Measurements from ENCODE around the gene SUGP2.

Gene SUGP2

DNA sequence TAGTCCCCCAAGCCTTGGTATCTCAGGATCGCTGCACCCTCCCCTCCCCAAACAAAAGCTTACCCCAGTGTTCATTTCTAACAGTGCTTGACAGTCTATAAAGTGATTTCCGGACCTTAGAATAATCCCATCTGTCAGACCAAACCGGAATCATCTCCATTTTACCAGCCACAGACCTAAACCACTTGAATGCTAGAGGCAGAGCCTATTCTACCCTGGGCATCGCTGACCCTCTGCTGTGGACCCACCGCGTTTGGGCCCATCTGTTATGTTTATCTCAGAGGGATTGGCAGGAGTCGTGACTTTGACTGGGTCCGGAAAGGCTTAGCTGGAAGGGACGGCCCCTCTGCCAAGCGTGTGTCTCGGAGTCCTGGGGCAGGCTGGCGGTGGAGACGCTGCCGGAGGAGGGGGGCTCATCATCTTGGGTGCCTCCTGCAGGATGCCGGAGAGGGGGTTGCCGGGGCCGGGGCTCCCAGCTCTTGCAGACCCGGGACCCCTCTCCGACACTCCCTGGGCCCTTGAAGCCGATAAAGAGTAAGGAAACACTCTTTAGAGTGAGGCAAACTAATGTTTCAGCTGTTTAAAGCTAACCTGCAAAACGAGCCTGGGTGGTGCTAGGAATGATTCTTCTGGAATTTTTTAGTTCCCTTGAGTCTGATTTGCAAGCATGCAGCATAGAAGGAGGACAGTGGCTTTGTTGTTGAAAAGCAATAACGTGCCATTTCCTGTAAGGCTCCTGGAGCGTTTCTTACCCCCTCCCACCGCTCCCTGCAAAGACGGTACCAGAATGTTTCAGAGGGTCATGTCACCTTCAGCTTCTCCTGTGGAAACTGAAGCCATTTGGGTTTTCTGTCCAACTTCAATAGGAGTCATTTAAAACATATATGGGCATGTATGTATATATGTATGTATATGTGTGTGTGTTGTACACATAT lies 31.8 kb upstream of the SUGP2 start:
- H3K4me3 ChIP-seq (ENCODE audit: control insufficient read depth, low read depth, low read length) = peak overlapping the region; percentile 82
- TF ChIP-seq, protein P1, sequence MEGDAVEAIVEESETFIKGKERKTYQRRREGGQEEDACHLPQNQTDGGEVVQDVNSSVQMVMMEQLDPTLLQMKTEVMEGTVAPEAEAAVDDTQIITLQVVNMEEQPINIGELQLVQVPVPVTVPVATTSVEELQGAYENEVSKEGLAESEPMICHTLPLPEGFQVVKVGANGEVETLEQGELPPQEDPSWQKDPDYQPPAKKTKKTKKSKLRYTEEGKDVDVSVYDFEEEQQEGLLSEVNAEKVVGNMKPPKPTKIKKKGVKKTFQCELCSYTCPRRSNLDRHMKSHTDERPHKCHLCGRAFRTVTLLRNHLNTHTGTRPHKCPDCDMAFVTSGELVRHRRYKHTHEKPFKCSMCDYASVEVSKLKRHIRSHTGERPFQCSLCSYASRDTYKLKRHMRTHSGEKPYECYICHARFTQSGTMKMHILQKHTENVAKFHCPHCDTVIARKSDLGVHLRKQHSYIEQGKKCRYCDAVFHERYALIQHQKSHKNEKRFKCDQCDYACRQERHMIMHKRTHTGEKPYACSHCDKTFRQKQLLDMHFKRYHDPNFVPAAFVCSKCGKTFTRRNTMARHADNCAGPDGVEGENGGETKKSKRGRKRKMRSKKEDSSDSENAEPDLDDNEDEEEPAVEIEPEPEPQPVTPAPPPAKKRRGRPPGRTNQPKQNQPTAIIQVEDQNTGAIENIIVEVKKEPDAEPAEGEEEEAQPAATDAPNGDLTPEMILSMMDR (IDR thresholded peaks at IDR 0.05; ENCODE audit: control insufficient read depth, insufficient read depth, low read depth, low read length, missing control alignments) = no peak
- DNase-seq (ENCODE audit: low read depth) = no peak

DNA sequence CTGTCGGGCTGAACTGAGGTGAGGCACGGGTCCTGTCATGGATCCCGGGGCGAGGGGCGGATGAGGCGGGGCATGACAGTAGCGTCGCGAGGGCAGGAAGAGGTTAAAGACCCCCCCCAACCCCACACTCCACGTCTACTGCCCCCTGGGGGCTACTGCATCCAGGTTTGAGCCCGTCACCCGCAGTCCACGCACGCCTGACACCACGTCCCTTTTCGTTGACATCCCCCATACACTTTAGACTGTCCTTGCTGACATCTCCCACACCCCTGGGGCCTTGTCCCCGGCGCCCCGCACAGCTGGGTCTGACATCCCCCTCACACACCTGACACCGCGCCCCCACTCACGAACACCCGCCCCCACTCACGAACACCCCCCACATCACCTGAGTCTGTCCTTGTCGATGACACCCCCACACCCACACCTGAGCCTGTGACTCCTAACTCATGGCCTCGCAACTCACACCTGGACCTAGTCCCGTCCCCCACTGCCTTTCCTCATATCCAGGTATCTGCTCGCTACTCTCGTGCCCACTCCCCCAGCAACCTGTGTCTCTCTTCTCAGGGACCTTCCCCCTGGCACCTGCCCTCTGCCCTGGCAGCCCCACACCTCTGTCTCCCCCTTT lies 30.9 kb upstream of the SUGP2 start:
- DNase-seq (ENCODE audit: low read depth) = no peak
- H3K4me3 ChIP-seq (ENCODE audit: control insufficient read depth, low read depth, low read length) = peak overlapping the region; percentile 82
- TF ChIP-seq, protein P1 (IDR thresholded peaks at IDR 0.05; ENCODE audit: control insufficient read depth, insufficient read depth, low read depth, low read length, missing control alignments) = peak; percentile 25

DNA sequence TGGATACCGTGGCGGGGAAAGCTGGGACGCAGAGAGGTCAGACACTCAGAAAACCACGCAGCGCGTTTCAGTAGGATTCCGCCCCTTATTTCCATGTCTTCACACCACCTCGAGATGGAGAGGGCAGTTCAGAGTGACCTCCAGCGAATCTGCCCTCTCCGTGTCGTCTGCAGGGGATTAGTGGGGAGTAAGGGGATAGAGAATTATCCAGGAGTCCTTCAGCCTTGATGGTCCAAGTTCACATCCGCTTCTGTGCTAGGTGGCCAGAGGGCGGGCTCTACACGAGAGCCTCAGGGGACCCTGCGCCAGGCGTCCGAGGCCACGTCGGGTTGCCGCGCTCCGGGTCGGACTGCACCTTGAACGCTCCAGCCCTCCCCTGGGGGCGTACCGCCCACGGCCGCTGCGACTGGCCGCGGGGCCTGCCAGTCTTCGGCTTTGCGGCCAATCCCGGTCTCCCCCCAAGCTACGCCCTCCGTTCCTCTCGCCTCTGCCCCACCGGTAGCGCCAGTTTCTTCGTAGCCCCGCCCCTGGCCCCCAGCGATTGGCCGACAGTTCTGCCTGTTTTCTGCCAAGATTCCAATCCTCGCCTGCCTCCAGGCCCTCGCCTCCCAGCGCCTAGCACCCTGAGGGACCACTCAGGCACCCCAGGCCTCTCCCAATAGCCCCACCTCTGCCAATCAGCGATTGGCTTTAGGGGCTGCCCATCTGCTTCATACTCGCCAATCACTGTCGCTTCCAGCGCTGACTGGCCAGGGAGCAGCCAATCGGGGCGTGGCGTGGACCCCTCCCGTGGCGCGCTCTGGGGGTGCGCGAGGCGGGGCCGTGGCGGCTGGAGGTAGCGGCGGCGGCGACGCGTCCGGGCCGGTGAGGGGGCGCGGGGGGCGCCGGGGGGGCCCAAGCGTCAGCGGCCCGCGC lies 30.1 kb upstream of the SUGP2 start, which contains the start of gene SLC25A42:
SLC25A42 (plus strand) TSS at position 812 of the 915 bp plus-strand sequence. CDS start 32,131 bp downstream, outside the sequence.
- H3K4me3 ChIP-seq (ENCODE audit: control insufficient read depth, low read depth, low read length) = peak within 1 kb of the TSS; percentile 82
- peak; percentile 99 for DNase-seq (ENCODE audit: low read depth)
- TF ChIP-seq, protein P1 (IDR thresholded peaks at IDR 0.05; ENCODE audit: control insufficient read depth, insufficient read depth, low read depth, low read length, missing control alignments) = no peak

DNA sequence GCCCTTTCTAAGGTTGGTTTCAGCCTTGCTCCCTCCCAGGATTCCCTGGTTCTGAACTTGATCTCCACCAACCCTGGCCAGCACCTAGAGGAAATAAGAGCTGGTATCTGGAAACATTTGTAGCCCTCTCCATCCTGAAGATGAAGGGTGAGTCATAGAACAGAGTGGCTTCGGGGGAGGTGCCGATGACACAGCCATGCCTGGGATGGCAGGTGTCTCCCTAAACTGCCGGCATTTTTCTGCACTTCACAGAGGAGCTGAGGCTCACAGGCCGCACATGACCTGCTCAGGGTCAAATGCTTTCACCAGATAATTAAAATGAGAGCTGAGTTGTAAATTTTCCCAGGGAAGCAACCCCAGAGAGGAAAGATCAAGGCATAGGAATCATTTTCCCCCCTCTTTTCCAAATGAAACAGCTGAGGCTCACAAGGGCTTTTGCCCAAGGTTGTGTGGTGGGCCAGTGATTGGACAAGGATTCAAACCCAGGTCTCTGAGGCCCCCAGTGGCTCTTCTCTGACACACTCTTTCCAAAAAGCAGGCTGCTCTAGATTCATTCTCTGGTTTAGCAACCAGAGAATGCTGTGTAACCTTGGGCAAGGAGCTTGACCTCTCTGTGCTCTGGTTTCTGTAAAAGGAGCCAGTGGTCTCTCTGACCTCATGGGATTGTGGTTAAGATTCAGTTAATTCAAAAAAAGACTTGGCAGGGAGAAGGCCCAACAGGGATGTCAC lies 29.3 kb upstream of the SUGP2 start:
- peak overlapping the region; percentile 48; the same call in 1 of the 2 replicates for H3K4me3 ChIP-seq (ENCODE audit: control insufficient read depth, low read depth, low read length)
- DNase-seq (ENCODE audit: low read depth) = no peak
- TF ChIP-seq, protein P1 (IDR thresholded peaks at IDR 0.05; ENCODE audit: control insufficient read depth, insufficient read depth, low read depth, low read length, missing control alignments) = no peak

DNA sequence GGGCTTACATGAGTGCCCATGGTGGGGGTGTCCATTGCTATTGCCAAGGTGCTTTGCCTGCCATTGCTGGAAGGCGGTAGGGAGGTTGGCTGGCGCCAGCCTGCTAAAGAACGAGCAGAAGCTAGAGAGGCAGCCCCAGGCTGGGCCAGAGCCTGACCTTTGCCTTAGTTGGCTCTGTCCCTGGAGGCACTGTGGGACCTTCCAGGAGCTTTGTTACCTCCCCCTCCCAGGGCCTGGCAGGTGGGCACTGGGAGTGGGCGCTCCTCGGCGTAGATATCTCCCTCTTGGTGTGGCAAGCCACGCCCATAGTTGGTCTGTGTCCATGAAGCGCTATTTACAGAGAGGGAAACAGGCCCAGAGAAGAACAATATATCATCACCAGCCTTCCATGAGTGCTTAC lies 28.2 kb upstream of the SUGP2 start:
- DNase-seq (ENCODE audit: low read depth) = no peak
- no peak overlapping the region for H3K4me3 ChIP-seq (ENCODE audit: control insufficient read depth, low read depth, low read length)
- TF ChIP-seq, protein P1 (IDR thresholded peaks at IDR 0.05; ENCODE audit: control insufficient read depth, insufficient read depth, low read depth, low read length, missing control alignments) = no peak
